Stimulated activated naive CD8-positive, alpha-beta T cell treated with anti-CD3 and anti-CD28 coated beads, Interleukin-15, amount 100 ng/mL, for 72 hours (primary cell): Measurements from ENCODE around the gene PRR19.

ENCODE experiments used
- ATAC-seq: fragments of 150-1000 bp; cut with Tn5 transposase; 2 replicates; pipeline ENCODE4 v1.10.0; 2021; ENCODE audit warnings: mild to moderate bottlenecking, moderate library complexity
- DNase-seq, 2 donors: peaks; one replicate each; pipeline ENCODE4 v3.0.0; 2021 to 2022
- H3K27ac Mint-ChIP-seq, 2 donors: one replicate each; pipeline ENCODE4 v1.8.0; 2022; ENCODE audit warnings: mild to moderate bottlenecking in 2 of 2, mixed read lengths in 2 of 2, moderate library complexity in 2 of 2
- H3K27me3 Mint-ChIP-seq: one replicate; pipeline ENCODE4 v1.8.0; 2022; ENCODE audit warnings: mixed read lengths
- H3K4me1 Mint-ChIP-seq: one replicate; pipeline ENCODE4 v1.8.0; 2022; ENCODE audit warnings: mild to moderate bottlenecking, mixed read lengths
- H3K4me3 Mint-ChIP-seq, 2 donors: one replicate each; pipeline ENCODE4 v1.8.0; 2022; ENCODE audit warnings: mild to moderate bottlenecking in 2 of 2, mixed read lengths in 2 of 2, moderate library complexity in 1 of 2
- H3K9me3 Mint-ChIP-seq, 2 donors: one replicate each; pipeline ENCODE4 v1.8.0; 2022; ENCODE audit warnings: mixed read lengths in 2 of 2

Gene PRR19

GRCh38 chr19:42295831-42296525, 6.0 kb upstream of the PRR19 start:
- peak; percentile 86 for DNase-seq
- no peaks in the 10 kb centered on the region for H3K27me3 Mint-ChIP-seq
- H3K4me3 Mint-ChIP-seq, result no peak overlapping the region
- H3K9me3 Mint-ChIP-seq, result no peaks in the 10 kb centered on the region
- peak overlapping the region in 1 of 2 donors; percentile 76 for H3K27ac Mint-ChIP-seq
- peaks cover 16% of the 10 kb centered on the region for H3K4me1 Mint-ChIP-seq
- peak; percentile 84 for ATAC-seq

DNA sequence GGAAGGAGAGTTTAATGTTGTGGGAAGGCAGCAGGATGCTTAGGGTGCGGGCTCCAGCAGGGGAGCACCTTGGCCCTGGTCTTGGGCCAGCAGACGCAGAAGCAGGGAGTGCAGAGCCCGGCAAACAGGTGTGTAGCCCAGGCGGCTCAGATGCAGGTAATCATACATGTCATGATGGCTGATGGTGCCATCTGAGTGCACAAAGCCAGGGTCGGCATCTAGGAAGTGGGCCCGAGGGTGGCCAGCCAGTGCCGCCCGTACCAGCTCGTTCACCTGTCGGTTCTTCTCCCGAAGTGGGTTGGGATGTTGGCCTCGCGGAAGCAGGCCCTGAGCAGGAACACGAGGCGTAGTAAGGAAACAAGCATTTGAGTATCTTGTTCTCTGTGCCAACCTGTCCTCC, 4.9 kb upstream of the PRR19 start:
- peak overlapping the region in 1 of 2 donors; percentile 13 for H3K27ac Mint-ChIP-seq
- no peak for DNase-seq
- H3K4me3 Mint-ChIP-seq, result no peak overlapping the region
- H3K27me3 Mint-ChIP-seq, result no peaks in the 10 kb centered on the region
- H3K9me3 Mint-ChIP-seq, result no peaks in the 10 kb centered on the region
- H3K4me1 Mint-ChIP-seq, result peaks cover 18% of the 10 kb centered on the region
- ATAC-seq, result no peak

- H3K4me1 Mint-ChIP-seq, result peaks cover 29% of the 10 kb centered on the region
- H3K27ac Mint-ChIP-seq, result peak overlapping the region in 1 of 2 donors; percentile 77
- no peaks in the 10 kb centered on the region for H3K27me3 Mint-ChIP-seq
- ATAC-seq (no peak), DNase-seq (no peak)
- H3K4me3 Mint-ChIP-seq, result peak overlapping the region; percentile 92 to 98
- no peaks in the 10 kb centered on the region for H3K9me3 Mint-ChIP-seq
Observed at GRCh38 chr19:42303101-42303464, 1.2 kb downstream of the PRR19 start.

DNA sequence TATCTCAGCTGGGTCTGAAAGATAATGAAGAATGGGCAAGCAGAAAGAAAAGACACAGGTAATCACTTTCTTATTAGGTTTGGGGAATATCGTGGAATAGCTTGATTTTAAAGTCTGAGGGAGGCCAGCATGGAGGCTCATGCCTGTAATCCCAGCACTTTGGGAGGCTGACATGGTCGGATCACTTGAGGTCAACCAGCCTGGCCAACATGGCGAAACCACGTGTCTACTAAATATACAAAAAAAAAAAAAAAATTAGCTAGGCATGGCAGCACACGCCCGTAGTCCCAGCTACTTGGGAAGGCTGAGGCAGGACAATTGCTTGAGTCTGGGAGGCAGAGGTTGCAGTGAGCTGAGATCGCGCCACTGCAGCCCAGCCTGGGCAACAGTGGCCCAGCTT, 1.9 kb downstream of the PRR19 start:
- peaks cover 29% of the 10 kb centered on the region for H3K4me1 Mint-ChIP-seq
- no peak overlapping the region for H3K4me3 Mint-ChIP-seq
- ATAC-seq (no peak), DNase-seq (no peak)
- H3K27ac Mint-ChIP-seq, result peak overlapping the region in 1 of 2 donors; percentile 5
- no peaks in the 10 kb centered on the region for H3K9me3 Mint-ChIP-seq
- H3K27me3 Mint-ChIP-seq, result no peaks in the 10 kb centered on the region

- no peak for DNase-seq
- no peak overlapping the region for H3K4me3 Mint-ChIP-seq
- no peaks in the 10 kb centered on the region for H3K9me3 Mint-ChIP-seq
- no peak overlapping the region for H3K27ac Mint-ChIP-seq
- H3K4me1 Mint-ChIP-seq, result peaks cover 21% of the 10 kb centered on the region
- H3K27me3 Mint-ChIP-seq, result peaks cover 12% of the 10 kb centered on the region
- ATAC-seq, result no peak
Observed at GRCh38 chr19:42306646-42307045, 4.7 kb downstream of the PRR19 start.

- ATAC-seq, result no peak
- H3K4me1 Mint-ChIP-seq, result peaks cover 24% of the 10 kb centered on the region
- no peak overlapping the region for H3K27ac Mint-ChIP-seq
- no peak for DNase-seq
- peaks cover 43% of the 10 kb centered on the region for H3K27me3 Mint-ChIP-seq
- H3K4me3 Mint-ChIP-seq, result no peak overlapping the region
- no peaks in the 10 kb centered on the region for H3K9me3 Mint-ChIP-seq
Observed at GRCh38 chr19:42309686-42310085, 7.8 kb downstream of the PRR19 start.

DNA sequence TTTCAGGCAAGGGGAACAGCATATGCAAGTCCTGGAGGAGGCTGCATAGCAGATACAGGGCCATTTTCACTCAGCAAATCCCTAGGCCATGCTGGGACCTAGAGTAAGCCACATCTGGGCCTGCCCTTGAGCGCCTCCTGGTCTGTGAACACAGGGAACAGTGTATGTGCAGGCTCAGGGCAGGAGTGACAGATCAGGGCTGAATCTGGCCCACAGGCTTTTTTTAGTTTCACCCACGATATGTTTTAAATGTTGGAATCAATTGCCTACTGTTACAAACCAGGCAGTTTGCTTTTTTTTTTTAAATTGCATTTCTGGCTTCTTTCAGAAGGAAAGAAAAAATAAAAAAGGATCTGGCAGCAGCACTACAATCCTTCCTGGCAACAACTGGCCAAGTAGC, 9.7 kb downstream of the PRR19 start:
- H3K4me1 Mint-ChIP-seq, result peaks cover 30% of the 10 kb centered on the region

GRCh38 chr19:42312370-42312769, 10.4 kb downstream of the PRR19 start:
- Mint-ChIP-seq H3K27me3 (peaks cover 63% of the 10 kb centered on the region), H3K27ac (no peak overlapping the region), H3K4me1 (peaks cover 37% of the 10 kb centered on the region), H3K9me3 (no peaks in the 10 kb centered on the region), H3K4me3 (peak overlapping the region; percentile 73 to 82)
- no peak for DNase-seq
- no peak for ATAC-seq

More for the DNA sequence above, 9.7 kb downstream of the PRR19 start:
- Mint-ChIP-seq H3K4me3 (no peak overlapping the region), H3K9me3 (no peaks in the 10 kb centered on the region), H3K27me3 (peaks cover 56% of the 10 kb centered on the region), H3K27ac (no peak overlapping the region)
- DNase-seq (no peak), ATAC-seq (no peak)

GRCh38 chr19:42313096-42313839, 11.3 kb downstream of the PRR19 start, which contains the start of gene TMEM145:
TMEM145 (plus strand) TSS chr19:42313309; CDS start chr19:42313377, 68 bp downstream.
- Mint-ChIP-seq H3K27me3 (peaks cover 63% of the 10 kb centered on the region), H3K4me1 (peaks cover 42% of the 10 kb centered on the region), H3K4me3 (peak within 1 kb of the TSS; percentile 73 to 82), H3K27ac (no peak within 1 kb of the TSS), H3K9me3 (no peaks in the 10 kb centered on the region)
- ATAC-seq (peak; percentile 78), DNase-seq (peak; percentile 48 to 63)

GRCh38 chr19:42313840-42314755, 12.2 kb downstream of the PRR19 start:
- peaks cover 42% of the 10 kb centered on the region for H3K4me1 Mint-ChIP-seq
- DNase-seq (no peak), ATAC-seq (no peak)
- peaks cover 63% of the 10 kb centered on the region for H3K27me3 Mint-ChIP-seq
- no peaks in the 10 kb centered on the region for H3K9me3 Mint-ChIP-seq
- H3K4me3 Mint-ChIP-seq, result peak overlapping the region; percentile 73 to 82
- H3K27ac Mint-ChIP-seq, result no peak overlapping the region

DNA sequence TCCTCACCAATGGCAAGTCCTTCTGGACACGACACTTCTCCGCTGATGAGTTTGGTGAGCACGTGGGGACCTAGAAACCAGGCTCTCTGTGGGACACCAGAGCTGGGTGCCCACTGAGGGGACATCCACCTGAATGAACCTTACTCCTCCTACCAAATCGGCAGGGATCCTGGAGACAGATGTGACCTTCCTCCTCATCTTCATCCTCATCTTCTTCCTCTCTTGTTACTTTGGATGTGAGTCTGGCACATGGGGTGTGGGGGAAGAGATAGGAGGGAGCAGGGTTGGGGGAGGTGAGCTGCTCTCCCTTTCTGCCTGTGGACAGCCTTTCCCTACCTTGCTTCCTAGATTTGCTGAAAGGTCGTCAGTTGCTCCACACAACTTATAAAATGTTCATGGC, 13.1 kb downstream of the PRR19 start:
- peaks cover 42% of the 10 kb centered on the region for H3K4me1 Mint-ChIP-seq
- no peak for ATAC-seq
- peaks cover 63% of the 10 kb centered on the region for H3K27me3 Mint-ChIP-seq
- DNase-seq, result no peak
- no peaks in the 10 kb centered on the region for H3K9me3 Mint-ChIP-seq
- H3K4me3 Mint-ChIP-seq, result no peak overlapping the region
- H3K27ac Mint-ChIP-seq, result no peak overlapping the region

DNA sequence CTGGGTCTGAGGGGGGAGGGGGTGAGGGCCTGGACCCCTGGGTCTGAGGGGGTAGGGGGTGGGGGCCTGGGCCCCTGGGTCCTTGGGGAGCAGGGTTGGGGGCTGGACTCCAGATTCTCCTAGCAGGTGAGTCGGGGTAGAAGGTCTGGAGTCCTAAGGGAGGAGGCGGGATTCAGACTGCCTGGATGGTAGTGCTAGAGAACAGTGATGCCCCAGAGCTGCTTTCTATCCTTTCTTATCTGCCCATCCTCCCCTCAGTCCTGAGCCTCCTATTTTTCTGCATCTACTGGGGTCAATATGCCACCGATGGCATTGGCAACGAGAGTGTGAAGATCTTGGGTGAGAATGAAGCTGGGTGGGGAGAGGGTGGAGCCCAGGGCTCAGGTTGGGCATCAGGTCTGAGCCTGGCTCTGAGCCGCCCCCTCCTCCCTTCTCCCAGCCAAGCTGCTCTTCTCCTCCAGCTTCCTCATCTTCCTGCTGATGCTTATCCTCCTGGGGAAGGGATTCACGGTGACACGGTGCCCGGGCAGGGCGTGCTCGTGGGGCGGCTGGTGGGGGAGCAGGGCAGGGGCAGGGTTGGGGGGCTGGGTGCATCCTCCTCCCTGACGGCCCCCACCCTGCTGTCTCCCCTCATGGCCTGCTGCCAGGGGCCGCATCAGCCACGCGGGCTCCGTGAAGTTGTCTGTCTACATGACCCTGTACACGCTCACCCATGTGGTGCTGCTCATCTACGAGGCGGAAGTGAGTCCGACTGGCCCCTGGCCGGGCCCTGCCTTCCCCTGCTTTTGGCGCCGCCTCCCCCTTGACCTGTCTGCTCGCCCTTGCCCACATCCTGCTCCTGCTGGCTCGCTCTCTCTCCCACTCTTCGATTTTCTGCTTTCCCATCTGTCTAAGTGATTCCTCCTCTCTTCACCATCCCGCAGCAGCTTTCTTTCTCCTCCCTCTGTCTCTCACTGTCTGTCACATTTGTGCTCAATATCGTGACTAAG, 14.6 kb downstream of the PRR19 start:
- Mint-ChIP-seq H3K4me3 (peak overlapping the region; percentile 49 to 54), H3K27me3 (peaks cover 61% of the 10 kb centered on the region)
- ATAC-seq, result peak; percentile 43

DNA sequence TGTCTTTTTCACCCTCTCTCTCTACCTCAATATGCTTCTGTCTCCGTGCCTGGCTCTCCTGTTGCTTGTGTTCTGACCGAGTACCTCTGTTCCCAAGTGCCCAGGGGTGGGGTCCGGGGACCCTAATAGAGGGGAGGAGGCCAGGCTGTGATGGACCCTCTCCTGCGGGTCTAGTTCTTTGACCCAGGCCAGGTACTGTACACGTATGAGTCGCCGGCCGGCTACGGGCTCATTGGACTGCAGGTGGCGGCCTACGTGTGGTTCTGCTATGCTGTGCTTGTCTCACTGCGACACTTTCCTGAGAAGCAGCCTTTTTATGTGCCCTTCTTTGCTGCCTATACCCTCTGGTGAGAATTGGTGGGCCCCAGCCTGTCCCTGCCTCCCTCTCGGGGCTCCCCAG, 15.6 kb downstream of the PRR19 start:
- Mint-ChIP-seq H3K4me1 (peaks cover 35% of the 10 kb centered on the region), H3K9me3 (no peaks in the 10 kb centered on the region), H3K27ac (peak overlapping the region; percentile 17 to 51), H3K27me3 (peaks cover 58% of the 10 kb centered on the region), H3K4me3 (no peak overlapping the region)
- ATAC-seq (no peak), DNase-seq (no peak)

More for the DNA sequence above, 14.6 kb downstream of the PRR19 start:
- Mint-ChIP-seq H3K27ac (peak overlapping the region; percentile 2 to 19), H3K4me1 (peaks cover 42% of the 10 kb centered on the region), H3K9me3 (no peaks in the 10 kb centered on the region)
- no peak for DNase-seq

DNA sequence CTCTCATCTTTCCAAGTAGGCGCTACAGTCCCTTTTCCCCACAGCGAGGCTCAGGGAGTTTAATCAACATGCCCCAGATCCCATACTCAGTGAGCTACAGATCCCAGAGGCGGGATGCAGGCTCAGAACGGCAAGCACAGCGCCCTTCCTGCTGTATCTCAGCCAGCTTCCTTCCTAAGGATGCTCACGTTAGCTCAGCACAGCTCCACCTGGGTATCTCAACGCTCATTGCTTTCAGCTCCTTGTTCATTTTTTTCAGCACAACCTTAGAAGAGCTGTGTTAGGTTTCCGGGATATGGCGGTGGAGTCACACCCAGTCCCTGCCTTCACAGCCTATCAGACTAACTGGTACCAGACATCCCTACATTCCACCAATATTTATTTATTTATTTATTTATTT, 20.4 kb downstream of the PRR19 start:
- H3K4me1 Mint-ChIP-seq, result peaks cover 25% of the 10 kb centered on the region
- no peak overlapping the region for H3K4me3 Mint-ChIP-seq
- H3K27me3 Mint-ChIP-seq, result peaks cover 42% of the 10 kb centered on the region
- H3K27ac Mint-ChIP-seq, result no peak overlapping the region
- no peak for ATAC-seq
- no peak for DNase-seq
- H3K9me3 Mint-ChIP-seq, result no peaks in the 10 kb centered on the region
